Esophagus squamous epithelium (tissue), 5 donors: ENCODE measurements around the gene CACTIN. TPM values are rescaled to one million over a fixed set of nuclear protein-coding genes. Genes with fewer than 3 reads are reported as not detected.

ENCODE experiments used
- DNase-seq: peaks from one replicate; lab custom pipeline; 2025; lab: John Stamatoyannopoulos, UW
- H3K27ac ChIP-seq, 4 donors: fragments of 200-600 bp; sonication (generic); one replicate each; pipeline ENCODE4 v1.5.1; 2016 to 2019; ENCODE audit warnings: mild to moderate bottlenecking in 1 of 4
- H3K27me3 ChIP-seq, 4 donors: fragments of 200-600 bp; sonication (generic); 1 replicate in 3 of 4; 2 replicates in 1 of 4; pipeline versions ENCODE4 v1.5.1 to v1.6.0; 2017 to 2021; ENCODE audit warnings: antibody characterized with exemption in 1 of 4
- H3K36me3 ChIP-seq, 3 donors: fragments of 200-600 bp; sonication (generic); one replicate each; pipeline ENCODE4 v1.5.1; 2016 to 2019
- H3K4me1 ChIP-seq, 3 donors: fragments of 200-600 bp; sonication (generic); one replicate each; pipeline ENCODE4 v1.5.1; 2017 to 2019
- H3K4me3 ChIP-seq, 4 donors: fragments of 200-600 bp; sonication (generic); 1 replicate in 3 of 4; 2 replicates in 1 of 4; pipeline ENCODE4 v1.5.1; 2016 to 2019; ENCODE audit warnings: mild to moderate bottlenecking in 2 of 4, moderate library complexity in 1 of 4
- H3K9me3 ChIP-seq, 3 donors: fragments of 200-600 bp; sonication (generic); one replicate each; pipeline ENCODE4 v1.5.1; 2016 to 2019
- POLR2A ChIP-seq, 4 donors: fragments of 450-650 bp; IDR thresholded peaks; one replicate each; pipeline ENCODE4 v1.6.1; 2017; ENCODE audit warnings: antibody characterized with exemption in 4 of 4, mild to moderate bottlenecking in 4 of 4, moderate library complexity in 3 of 4
- WGBS, 2 donors: methylation state at CpG; one replicate each; pipeline ENCODE4 v1.1.5; 2018; 5-methylcytosine and 5-hydroxymethylcytosine counted together
- intact Hi-C: fragments of 100-400 bp; cut with DNase I; formaldehyde crosslinking; loops from one replicate; pipeline ENCODE4 v1.15.0; 2022
- total RNA-seq, 4 donors: library from RNA; depleted of rRNA; stranded (reverse); fragments of >200 nt; gene quantifications; one replicate each; pipeline ENCODE4 v1.1.0, GENCODE V29; 2016
- TF ChIP-seq, protein P1 (sequence below), 6 experiments: fragments of 450-650 bp in 4 of 6; fragments of 200-600 bp in 2 of 6; sonication (generic) in 2 of 6; IDR thresholded peaks; one replicate each; pipeline ENCODE4 v1.5.1; 2016 to 2019; ENCODE audit warnings: antibody characterized with exemption in 6 of 6, mild to moderate bottlenecking in 4 of 6, moderate library complexity in 4 of 6
- donor health status: DM: yes; HTN: yes; CAD: no.

Gene CACTIN
- total RNA-seq, 4 donors from 2014 or later, result 15.9 to 26.7 (median 21.3) TPM

DNA sequence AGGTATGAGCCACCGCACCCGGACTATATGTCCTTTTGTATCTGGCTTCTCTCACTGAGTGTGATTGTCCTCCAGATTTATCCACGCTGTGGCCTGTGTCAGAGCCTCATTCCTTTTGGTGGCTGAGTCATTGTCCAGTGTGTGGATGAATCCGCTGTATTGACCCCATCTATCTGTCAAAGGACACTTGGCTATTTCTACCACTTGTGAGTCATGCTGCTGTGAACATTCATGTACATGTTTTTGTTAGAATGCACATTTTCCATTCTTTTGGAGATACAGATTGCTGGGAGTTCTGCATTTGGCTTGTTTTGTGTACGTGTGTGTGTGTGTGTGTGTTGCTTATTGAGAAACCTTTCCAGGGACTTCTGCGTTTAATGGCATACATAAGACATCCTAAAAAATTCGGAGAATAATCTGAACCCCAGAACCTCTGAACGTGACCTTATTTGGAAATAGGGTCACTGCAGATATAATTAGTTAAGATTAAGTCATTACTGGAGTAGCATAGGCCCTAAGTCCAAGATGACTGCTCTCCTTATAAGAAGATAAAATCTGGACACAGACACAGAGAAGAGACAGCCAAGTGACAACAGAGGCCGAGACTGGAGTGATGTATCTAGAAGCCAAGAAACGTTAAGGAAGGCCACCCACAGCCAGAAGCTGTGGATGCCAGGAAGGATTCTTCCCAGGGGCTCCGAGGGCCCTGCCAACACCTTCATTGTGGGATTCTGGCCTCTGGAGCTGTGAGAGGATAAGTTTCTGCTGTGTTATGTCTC, 46.2 kb downstream of the CACTIN start:
- DNase-seq, result no peak
- Histone ChIP-seq H3K27ac (peak overlapping the region; percentile 43 to 81 (median 62)), H3K36me3 (peaks cover 0 to 2% (median 1%) of the 10 kb centered on the region in 3 donors), H3K27me3 (peaks cover 0 to 12% (median 0%) of the 10 kb centered on the region in 4 donors), H3K4me3 (no peak overlapping the region), H3K9me3 (no peaks in the 10 kb centered on the region), H3K4me1 (peaks cover 15 to 45% (median 23%) of the 10 kb centered on the region in 3 donors)
- no peak for TF ChIP-seq POLR2A (IDR thresholded peaks at IDR 0.05)
- TF ChIP-seq, protein P1, sequence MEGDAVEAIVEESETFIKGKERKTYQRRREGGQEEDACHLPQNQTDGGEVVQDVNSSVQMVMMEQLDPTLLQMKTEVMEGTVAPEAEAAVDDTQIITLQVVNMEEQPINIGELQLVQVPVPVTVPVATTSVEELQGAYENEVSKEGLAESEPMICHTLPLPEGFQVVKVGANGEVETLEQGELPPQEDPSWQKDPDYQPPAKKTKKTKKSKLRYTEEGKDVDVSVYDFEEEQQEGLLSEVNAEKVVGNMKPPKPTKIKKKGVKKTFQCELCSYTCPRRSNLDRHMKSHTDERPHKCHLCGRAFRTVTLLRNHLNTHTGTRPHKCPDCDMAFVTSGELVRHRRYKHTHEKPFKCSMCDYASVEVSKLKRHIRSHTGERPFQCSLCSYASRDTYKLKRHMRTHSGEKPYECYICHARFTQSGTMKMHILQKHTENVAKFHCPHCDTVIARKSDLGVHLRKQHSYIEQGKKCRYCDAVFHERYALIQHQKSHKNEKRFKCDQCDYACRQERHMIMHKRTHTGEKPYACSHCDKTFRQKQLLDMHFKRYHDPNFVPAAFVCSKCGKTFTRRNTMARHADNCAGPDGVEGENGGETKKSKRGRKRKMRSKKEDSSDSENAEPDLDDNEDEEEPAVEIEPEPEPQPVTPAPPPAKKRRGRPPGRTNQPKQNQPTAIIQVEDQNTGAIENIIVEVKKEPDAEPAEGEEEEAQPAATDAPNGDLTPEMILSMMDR (IDR thresholded peaks at IDR 0.05), result no peak
- intact Hi-C loops, result no loop called here
- WGBS, 2 donors, result 38 to 52% methylated on average over 11 of the region's 11 CpGs

DNA sequence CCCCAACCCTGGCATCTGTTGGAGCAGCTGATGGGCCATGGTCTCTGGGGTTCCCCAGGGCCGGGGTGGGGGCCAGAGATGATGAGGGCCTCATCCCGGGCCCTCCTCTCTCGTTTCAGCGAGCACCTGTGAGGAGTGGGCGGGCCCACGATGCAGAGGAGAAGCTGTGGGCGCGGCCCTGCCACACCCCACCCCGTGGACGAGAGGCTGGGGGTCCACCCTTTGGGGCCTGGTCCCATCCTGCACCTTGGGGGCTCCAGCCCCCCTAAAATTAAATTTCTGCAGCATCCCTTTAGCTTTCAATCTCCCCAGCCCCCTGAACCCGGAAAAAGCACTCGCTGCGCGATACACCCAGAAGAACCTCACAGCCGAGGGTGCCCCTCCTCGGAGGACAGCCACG, 48.2 kb downstream of the CACTIN start:
- H3K27ac ChIP-seq, result peak overlapping the region in 3 of 4 donors; percentile 81 to 91 (median 81)
- peaks cover 0 to 14% (median 3%) of the 10 kb centered on the region in 3 donors for H3K36me3 ChIP-seq
- H3K4me1 ChIP-seq, result peaks cover 22 to 60% (median 23%) of the 10 kb centered on the region in 3 donors
- intact Hi-C loops, result no loop called here
- H3K4me3 ChIP-seq, result no peak overlapping the region
- WGBS, 2 donors, result 36 to 79% methylated on average over 3 to 11 of the region's 17 CpGs
- no peaks in the 10 kb centered on the region for H3K9me3 ChIP-seq
- TF ChIP-seq, protein P1 (IDR thresholded peaks at IDR 0.05), result no peak
- no peak for TF ChIP-seq POLR2A (IDR thresholded peaks at IDR 0.05)
- H3K27me3 ChIP-seq, result no peaks in the 10 kb centered on the region
- no peak for DNase-seq

DNA sequence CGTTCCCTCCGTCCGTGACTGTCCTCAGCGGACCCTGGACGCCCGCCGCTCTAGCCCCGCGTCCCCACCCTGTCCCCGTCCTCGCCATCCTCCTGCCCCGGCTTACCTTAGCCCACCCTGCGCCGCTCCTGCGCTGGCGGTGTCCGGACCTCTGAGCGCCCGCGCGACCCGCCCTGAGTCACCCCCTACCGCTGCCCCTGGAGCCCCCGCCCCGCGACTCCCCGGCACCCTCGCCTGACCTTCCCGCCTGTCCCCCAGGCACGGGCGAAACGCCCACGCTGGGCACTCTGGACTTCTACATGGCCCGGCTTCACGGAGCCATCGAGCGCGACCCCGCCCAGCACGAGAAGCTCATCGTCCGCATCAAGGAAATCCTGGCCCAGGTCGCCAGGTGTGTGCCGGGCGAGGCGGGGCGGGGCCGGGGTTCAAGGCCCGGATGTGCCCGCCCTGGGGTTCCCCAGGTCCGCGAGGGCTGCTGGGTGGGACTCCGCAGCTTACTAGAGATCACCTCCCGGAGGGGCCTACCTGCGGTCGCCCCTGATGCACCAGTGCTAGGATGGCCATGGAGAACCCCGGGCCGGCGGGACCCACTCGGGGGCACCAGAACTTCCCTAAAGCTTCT, 48.8 kb downstream of the CACTIN start:
- Histone ChIP-seq H3K27ac (peak overlapping the region; percentile 25 to 91 (median 81)), H3K27me3 (no peaks in the 10 kb centered on the region), H3K4me3 (peak overlapping the region in 1 of 4 donors; percentile 66), H3K4me1 (peaks cover 22 to 64% (median 24%) of the 10 kb centered on the region in 3 donors), H3K9me3 (no peaks in the 10 kb centered on the region), H3K36me3 (peaks cover 0 to 14% (median 3%) of the 10 kb centered on the region in 3 donors)
- WGBS, 2 donors, result 94% methylated on average over 11 of the region's 60 CpGs; no CpG with 5 or more reads in 1 of the 2 donors
- TF ChIP-seq, protein P1 (IDR thresholded peaks at IDR 0.05), result no peak
- TF ChIP-seq POLR2A (IDR thresholded peaks at IDR 0.05), result no peak
- intact Hi-C loops, result no loop called here
- no peak for DNase-seq

DNA sequence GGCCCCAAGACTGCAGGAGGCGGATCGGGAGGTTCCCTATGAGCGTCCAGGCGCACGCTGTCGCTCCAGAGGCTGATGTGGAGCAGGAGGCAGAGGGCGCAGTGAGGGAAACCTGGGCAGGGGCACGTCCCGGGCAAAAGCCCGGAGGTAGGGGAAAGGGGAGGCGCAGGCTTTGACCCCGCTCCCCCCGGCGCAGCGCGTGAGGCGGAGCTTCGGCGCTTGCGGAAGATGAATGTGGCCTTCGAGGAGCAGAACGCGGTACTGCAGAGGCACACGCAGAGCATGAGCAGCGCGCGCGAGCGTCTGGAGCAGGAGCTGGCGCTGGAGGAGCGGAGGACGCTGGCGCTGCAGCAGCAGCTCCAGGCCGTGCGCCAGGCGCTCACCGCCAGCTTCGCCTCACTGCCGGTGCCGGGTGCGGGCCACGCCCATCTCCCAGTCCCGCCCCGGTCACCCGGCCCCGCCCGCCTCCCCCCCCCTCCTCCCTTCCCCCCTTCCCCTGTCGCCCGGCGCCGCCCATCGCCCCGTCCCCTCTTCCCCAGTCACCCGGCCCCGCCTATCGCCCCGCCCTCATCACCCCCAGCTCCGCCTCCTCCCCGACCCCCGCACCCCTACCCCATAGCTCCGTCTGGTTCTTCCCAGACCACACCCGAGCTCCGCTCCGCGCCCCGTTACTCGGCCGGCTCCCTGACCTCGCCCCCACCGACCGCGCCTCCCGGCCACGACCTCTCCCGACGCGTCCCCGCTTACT, 49.7 kb downstream of the CACTIN start:
- 50 to 60% methylated on average over 1 to 18 of the region's 78 CpGs for WGBS, 2 donors
- intact Hi-C loops, result no loop called here
- Histone ChIP-seq H3K36me3 (peaks cover 0 to 14% (median 3%) of the 10 kb centered on the region in 3 donors), H3K4me3 (peak overlapping the region; percentile 18 to 66 (median 40)), H3K27ac (peak overlapping the region; percentile 25 to 91 (median 81)), H3K27me3 (no peaks in the 10 kb centered on the region), H3K4me1 (peaks cover 25 to 70% (median 28%) of the 10 kb centered on the region in 3 donors), H3K9me3 (no peaks in the 10 kb centered on the region)
- TF ChIP-seq, protein P1 (IDR thresholded peaks at IDR 0.05), result no peak
- peak in 1 of 4 donors; percentile 20 for TF ChIP-seq POLR2A (IDR thresholded peaks at IDR 0.05)
- DNase-seq, result no peak
